Measurements from ENCODE around the gene CREB3L2. TPM values are rescaled to one million over a fixed set of nuclear protein-coding genes. Genes with fewer than 3 reads are reported as not detected.

Gene CREB3L2
- total RNA-seq, 1 experiment from 2014 or later = 18.1 TPM

DNA sequence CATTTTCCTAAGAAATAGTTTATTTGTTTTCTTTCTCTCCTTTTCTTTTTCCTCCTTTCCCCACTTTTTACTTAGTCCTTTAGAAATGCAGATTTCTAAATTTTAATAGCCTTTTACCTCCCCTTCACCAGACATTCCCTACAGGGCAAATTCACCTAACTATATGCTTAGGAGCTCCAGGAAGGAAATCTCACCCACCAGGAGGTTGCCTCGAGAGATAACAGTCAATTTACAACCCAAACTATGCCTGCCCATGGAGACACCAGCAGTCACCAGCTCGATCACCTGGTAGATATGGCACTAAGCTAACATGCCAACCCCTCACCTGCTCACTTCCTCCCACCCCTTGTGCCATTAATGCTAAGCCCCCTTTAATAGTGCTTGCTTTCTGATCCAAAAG, 25.2 kb upstream of the CREB3L2 start:
- no peak overlapping the region for H3K9ac ChIP-seq (ENCODE audit: low read length)
- no peaks in the 10 kb centered on the region for H3K27me3 ChIP-seq (ENCODE audit: low read length)
- no peak overlapping the region for H2AFZ ChIP-seq (ENCODE audit: low read length)
- no peaks in the 10 kb centered on the region for H3K9me2 ChIP-seq (replicated peaks; ENCODE audit: low read length)
- no peaks in the 10 kb centered on the region for H3K79me2 ChIP-seq (ENCODE audit: low read length)
- no peak overlapping the region for H3K27ac ChIP-seq (ENCODE audit: low read length)
- no TSS peak for BruUV-seq (replicated peaks)
- no peak overlapping the region for H3K4me3 ChIP-seq (ENCODE audit: low read length)
- no peaks in the 10 kb centered on the region for H3F3A ChIP-seq (ENCODE audit: low read length, unreplicated experiment)
- H3K36me3 ChIP-seq (ENCODE audit: low read depth, low read length) = no peaks in the 10 kb centered on the region
- TF ChIP-seq EZH2phosphoT487 (IDR thresholded peaks at IDR 0.05; ENCODE audit: borderline replicate concordance, low read length) (no peak), EZH2 (IDR thresholded peaks at IDR 0.05; ENCODE audit: low read length, unreplicated experiment) (no peak)
- TF ChIP-seq, protein P1, sequence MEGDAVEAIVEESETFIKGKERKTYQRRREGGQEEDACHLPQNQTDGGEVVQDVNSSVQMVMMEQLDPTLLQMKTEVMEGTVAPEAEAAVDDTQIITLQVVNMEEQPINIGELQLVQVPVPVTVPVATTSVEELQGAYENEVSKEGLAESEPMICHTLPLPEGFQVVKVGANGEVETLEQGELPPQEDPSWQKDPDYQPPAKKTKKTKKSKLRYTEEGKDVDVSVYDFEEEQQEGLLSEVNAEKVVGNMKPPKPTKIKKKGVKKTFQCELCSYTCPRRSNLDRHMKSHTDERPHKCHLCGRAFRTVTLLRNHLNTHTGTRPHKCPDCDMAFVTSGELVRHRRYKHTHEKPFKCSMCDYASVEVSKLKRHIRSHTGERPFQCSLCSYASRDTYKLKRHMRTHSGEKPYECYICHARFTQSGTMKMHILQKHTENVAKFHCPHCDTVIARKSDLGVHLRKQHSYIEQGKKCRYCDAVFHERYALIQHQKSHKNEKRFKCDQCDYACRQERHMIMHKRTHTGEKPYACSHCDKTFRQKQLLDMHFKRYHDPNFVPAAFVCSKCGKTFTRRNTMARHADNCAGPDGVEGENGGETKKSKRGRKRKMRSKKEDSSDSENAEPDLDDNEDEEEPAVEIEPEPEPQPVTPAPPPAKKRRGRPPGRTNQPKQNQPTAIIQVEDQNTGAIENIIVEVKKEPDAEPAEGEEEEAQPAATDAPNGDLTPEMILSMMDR (conservative IDR thresholded peaks at IDR 0.05; ENCODE audit: low read depth, low read length) = no peak
- no peaks in the 10 kb centered on the region for H4K20me1 ChIP-seq (ENCODE audit: low read length)
- ATAC-seq = no peak
- H3K4me1 ChIP-seq (ENCODE audit: insufficient read depth, low read length) = peaks cover 5% of the 10 kb centered on the region; the same call in 1 of the 2 replicates
- ChIA-PET POLR2A (ENCODE audit: unreplicated experiment) (no interaction called here), CTCF (no interaction called here)
- intact Hi-C loops (cut with micrococcal nuclease) = no loop called here
- no peak for DNase-seq
- no peaks in the 10 kb centered on the region for H3K9me3 ChIP-seq (ENCODE audit: low read length)
- H3K4me2 ChIP-seq (ENCODE audit: low read length) = no peak overlapping the region

- Histone ChIP-seq H3K79me2 (ENCODE audit: low read length) (no peaks in the 10 kb centered on the region), H3K9me3 (ENCODE audit: low read length) (no peaks in the 10 kb centered on the region), H3K4me2 (ENCODE audit: low read length) (no peak overlapping the region), H3K36me3 (ENCODE audit: low read depth, low read length) (no peaks in the 10 kb centered on the region), H3K27me3 (ENCODE audit: low read length) (no peaks in the 10 kb centered on the region), H3F3A (ENCODE audit: low read length, unreplicated experiment) (no peaks in the 10 kb centered on the region), H2AFZ (ENCODE audit: low read length) (no peak overlapping the region), H3K9me2 (replicated peaks; ENCODE audit: low read length) (no peaks in the 10 kb centered on the region), H3K27ac (ENCODE audit: low read length) (no peak overlapping the region), H4K20me1 (ENCODE audit: low read length) (no peaks in the 10 kb centered on the region), H3K4me3 (ENCODE audit: low read length) (no peak overlapping the region), H3K9ac (ENCODE audit: low read length) (no peak overlapping the region), H3K4me1 (ENCODE audit: insufficient read depth, low read length) (peaks cover 5% of the 10 kb centered on the region; the same call in 1 of the 2 replicates)
- BruUV-seq (replicated peaks) = no TSS peak
- ChIA-PET CTCF (no interaction called here), POLR2A (ENCODE audit: unreplicated experiment) (no interaction called here)
- ATAC-seq = no peak
- peak; percentile 23 for DNase-seq
- TF ChIP-seq EZH2 (IDR thresholded peaks at IDR 0.05; ENCODE audit: low read length, unreplicated experiment) (no peak), EZH2phosphoT487 (IDR thresholded peaks at IDR 0.05; ENCODE audit: borderline replicate concordance, low read length) (no peak)
- TF ChIP-seq, protein P1 (conservative IDR thresholded peaks at IDR 0.05; ENCODE audit: low read depth, low read length) = no peak
- intact Hi-C loops (cut with micrococcal nuclease) = no loop called here
These were observed 23.6 kb upstream of the CREB3L2 start for GRCh38 chr7:138025215-138026186.

DNA sequence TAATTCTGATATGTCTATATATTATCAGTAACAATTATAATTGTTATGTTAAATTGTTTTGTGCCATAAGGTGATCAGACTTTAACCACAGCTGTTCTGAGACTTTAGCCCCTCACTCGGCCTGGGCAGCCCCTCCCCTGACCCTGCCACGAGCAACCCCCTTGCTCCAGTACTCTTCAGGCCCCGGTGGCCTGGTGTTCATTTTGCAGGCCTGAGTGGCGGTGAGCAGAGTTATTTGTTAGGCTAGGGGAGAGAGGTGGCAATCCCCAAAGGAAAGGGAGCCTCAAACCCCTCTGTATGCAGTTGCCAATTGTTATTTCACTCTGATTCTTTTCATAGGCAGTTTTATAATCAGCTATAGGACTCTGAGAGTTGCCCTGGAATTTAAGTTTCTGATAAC, 22.9 kb upstream of the CREB3L2 start:
- Histone ChIP-seq H3F3A (ENCODE audit: low read length, unreplicated experiment) (no peaks in the 10 kb centered on the region), H2AFZ (ENCODE audit: low read length) (no peak overlapping the region), H3K4me2 (ENCODE audit: low read length) (no peak overlapping the region), H3K4me3 (ENCODE audit: low read length) (no peak overlapping the region), H3K4me1 (ENCODE audit: insufficient read depth, low read length) (peaks cover 5% of the 10 kb centered on the region; the same call in 1 of the 2 replicates), H3K27me3 (ENCODE audit: low read length) (no peaks in the 10 kb centered on the region), H3K9ac (ENCODE audit: low read length) (no peak overlapping the region), H3K79me2 (ENCODE audit: low read length) (no peaks in the 10 kb centered on the region), H4K20me1 (ENCODE audit: low read length) (no peaks in the 10 kb centered on the region), H3K36me3 (ENCODE audit: low read depth, low read length) (no peaks in the 10 kb centered on the region), H3K9me3 (ENCODE audit: low read length) (no peaks in the 10 kb centered on the region), H3K9me2 (replicated peaks; ENCODE audit: low read length) (no peaks in the 10 kb centered on the region), H3K27ac (ENCODE audit: low read length) (no peak overlapping the region)
- ATAC-seq (no peak), DNase-seq (no peak)
- ChIA-PET CTCF (no interaction called here), POLR2A (ENCODE audit: unreplicated experiment) (no interaction called here)
- TF ChIP-seq EZH2phosphoT487 (IDR thresholded peaks at IDR 0.05; ENCODE audit: borderline replicate concordance, low read length) (no peak), EZH2 (IDR thresholded peaks at IDR 0.05; ENCODE audit: low read length, unreplicated experiment) (no peak)
- TF ChIP-seq, protein P1 (conservative IDR thresholded peaks at IDR 0.05; ENCODE audit: low read depth, low read length) = no peak
- BruUV-seq (replicated peaks) = no TSS peak
- intact Hi-C loops (cut with micrococcal nuclease) = no loop called here

Data from PC-3 (cell line).